ENCODE data around the gene GTF2A1L.
"Not testable (repeated sequence)": the region's sequence is repeated elsewhere in the genome, so short reads cannot be mapped to it uniquely, and the experiment has no call there.

The GTF2A1L gene

DNA sequence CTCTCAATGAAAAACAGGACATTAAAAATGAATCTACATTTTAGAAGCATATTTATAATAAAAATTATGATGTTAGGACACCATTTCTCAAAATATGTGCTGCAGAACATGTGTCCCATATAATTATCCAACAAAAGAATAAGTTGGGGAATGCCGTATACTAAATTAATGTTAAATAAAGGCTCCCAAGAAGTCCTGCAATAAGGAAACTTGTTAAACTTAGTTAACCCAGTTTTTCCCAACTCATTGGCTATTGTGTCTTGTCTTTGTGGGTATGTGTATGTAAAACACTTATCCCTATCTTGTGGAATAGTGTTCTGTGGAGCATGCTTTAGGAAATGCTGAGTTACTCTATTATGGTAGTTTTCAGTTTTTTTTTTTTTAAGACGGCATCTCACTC, 25.6 kb upstream of the GTF2A1L start:
- no peak for DNase-seq (ENCODE audit: extremely low read depth, low read depth)
- TF ChIP-seq, protein P1, sequence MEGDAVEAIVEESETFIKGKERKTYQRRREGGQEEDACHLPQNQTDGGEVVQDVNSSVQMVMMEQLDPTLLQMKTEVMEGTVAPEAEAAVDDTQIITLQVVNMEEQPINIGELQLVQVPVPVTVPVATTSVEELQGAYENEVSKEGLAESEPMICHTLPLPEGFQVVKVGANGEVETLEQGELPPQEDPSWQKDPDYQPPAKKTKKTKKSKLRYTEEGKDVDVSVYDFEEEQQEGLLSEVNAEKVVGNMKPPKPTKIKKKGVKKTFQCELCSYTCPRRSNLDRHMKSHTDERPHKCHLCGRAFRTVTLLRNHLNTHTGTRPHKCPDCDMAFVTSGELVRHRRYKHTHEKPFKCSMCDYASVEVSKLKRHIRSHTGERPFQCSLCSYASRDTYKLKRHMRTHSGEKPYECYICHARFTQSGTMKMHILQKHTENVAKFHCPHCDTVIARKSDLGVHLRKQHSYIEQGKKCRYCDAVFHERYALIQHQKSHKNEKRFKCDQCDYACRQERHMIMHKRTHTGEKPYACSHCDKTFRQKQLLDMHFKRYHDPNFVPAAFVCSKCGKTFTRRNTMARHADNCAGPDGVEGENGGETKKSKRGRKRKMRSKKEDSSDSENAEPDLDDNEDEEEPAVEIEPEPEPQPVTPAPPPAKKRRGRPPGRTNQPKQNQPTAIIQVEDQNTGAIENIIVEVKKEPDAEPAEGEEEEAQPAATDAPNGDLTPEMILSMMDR (IDR thresholded peaks at IDR 0.05; ENCODE audit: low read depth, low read length), result no peak

- not testable (repeated sequence) for DNase-seq (ENCODE audit: extremely low read depth, low read depth)
Observed at GRCh38 chr2:48596751-48597150, 20.9 kb upstream of the GTF2A1L start.

DNA sequence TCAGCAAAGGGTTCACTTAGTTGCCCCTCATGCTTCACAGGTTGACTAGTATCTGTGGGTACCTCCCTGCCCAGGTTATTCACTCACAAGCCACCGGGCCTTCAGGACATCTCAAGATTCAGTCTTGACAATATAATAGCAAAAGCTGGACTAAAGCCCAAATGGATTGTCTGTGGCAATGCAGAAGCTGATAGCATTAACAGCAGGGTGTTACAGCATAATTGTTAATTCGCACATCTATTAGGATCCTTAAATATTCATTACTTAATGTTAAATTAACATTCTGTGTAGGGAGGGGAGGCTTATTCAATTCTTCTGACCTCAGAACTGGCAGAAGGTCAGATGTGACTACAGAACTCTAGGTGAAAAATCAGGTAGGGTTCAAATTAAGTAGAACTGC, 20.2 kb upstream of the GTF2A1L start:
- no peak for DNase-seq (ENCODE audit: extremely low read depth, low read depth)
- TF ChIP-seq, protein P1 (IDR thresholded peaks at IDR 0.05; ENCODE audit: low read depth, low read length), result no peak

GRCh38 chr2:48600204-48600813, 17.3 kb upstream of the GTF2A1L start:
- no peak for DNase-seq (ENCODE audit: extremely low read depth, low read depth)
- TF ChIP-seq, protein P1 (IDR thresholded peaks at IDR 0.05; ENCODE audit: low read depth, low read length), result peak; percentile 68

DNA sequence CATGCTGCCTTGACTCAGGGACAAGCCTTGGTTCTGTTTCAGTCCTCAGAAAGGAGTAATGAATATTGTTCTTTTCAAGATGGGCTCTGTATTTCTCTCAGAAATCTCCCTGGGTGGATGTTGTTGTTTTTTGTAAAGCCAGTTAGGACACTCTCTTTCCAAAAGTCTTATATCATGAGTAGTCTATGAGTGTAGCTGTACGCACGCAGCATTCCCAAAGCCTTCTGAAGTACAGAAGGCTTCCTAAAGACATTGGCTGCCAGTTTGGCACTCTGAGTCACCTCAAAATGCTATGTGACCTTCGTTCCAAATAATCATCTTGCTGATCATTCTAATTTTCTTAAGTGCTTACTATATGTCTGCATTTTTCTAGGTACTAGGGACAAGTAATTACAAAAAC, 16.7 kb upstream of the GTF2A1L start:
- TF ChIP-seq, protein P1 (IDR thresholded peaks at IDR 0.05; ENCODE audit: low read depth, low read length), result no peak
- no peak for DNase-seq (ENCODE audit: extremely low read depth, low read depth)

GRCh38 chr2:48601349-48601748, 16.3 kb upstream of the GTF2A1L start:
- DNase-seq (ENCODE audit: extremely low read depth, low read depth), result no peak
- TF ChIP-seq, protein P1 (IDR thresholded peaks at IDR 0.05; ENCODE audit: low read depth, low read length), result peak; percentile 17

- TF ChIP-seq, protein P1 (IDR thresholded peaks at IDR 0.05; ENCODE audit: low read depth, low read length), result no peak
- DNase-seq (ENCODE audit: extremely low read depth, low read depth), result no peak
Observed at GRCh38 chr2:48605482-48606175, 12.0 kb upstream of the GTF2A1L start.
